GM12875 (cell line): ENCODE measurements around the gene PRDM11.

ENCODE experiments used
- H3K4me3 ChIP-seq: one replicate; pipeline ENCODE4 v1.5.1; 2011; ENCODE audit warnings: low read depth, low read length, control low read depth
- TF ChIP-seq, protein P1 (sequence below): IDR thresholded peaks from 2 replicates; pipeline ENCODE4 v1.5.1; 2011; ENCODE audit warnings: low read depth, mild to moderate bottlenecking, control low read depth, inconsistent platforms, low read length, moderate library complexity, borderline replicate concordance; ENCODE audit not compliant: insufficient read depth

PRDM11 gene

DNA sequence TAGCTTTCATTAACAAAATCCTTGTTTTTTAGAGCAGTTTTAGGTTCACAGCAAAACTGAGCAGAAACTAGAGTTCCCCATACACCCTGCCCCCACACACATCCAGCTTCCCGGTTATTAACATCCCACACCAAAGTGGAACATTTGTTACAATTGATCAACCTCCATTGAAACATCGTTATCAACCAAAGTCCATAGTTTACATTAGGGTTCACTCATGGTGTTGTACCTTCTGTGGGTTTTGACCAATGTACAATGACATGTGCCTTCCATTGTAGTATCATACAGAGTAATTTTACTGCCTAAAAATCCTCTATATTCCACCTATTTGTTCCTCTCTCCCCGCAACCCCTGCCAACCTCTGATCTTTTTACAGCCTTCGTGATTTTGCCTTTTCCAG, 28.5 kb downstream of the PRDM11 start:
- TF ChIP-seq, protein P1, sequence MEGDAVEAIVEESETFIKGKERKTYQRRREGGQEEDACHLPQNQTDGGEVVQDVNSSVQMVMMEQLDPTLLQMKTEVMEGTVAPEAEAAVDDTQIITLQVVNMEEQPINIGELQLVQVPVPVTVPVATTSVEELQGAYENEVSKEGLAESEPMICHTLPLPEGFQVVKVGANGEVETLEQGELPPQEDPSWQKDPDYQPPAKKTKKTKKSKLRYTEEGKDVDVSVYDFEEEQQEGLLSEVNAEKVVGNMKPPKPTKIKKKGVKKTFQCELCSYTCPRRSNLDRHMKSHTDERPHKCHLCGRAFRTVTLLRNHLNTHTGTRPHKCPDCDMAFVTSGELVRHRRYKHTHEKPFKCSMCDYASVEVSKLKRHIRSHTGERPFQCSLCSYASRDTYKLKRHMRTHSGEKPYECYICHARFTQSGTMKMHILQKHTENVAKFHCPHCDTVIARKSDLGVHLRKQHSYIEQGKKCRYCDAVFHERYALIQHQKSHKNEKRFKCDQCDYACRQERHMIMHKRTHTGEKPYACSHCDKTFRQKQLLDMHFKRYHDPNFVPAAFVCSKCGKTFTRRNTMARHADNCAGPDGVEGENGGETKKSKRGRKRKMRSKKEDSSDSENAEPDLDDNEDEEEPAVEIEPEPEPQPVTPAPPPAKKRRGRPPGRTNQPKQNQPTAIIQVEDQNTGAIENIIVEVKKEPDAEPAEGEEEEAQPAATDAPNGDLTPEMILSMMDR: no peak
- H3K4me3 ChIP-seq: no peak overlapping the region

- H3K4me3 ChIP-seq: no peak overlapping the region
- TF ChIP-seq, protein P1: no peak
Measured at GRCh38 chr11:45176996-45177395, 30.6 kb downstream of the PRDM11 start.

- TF ChIP-seq, protein P1: no peak
- no peak overlapping the region for H3K4me3 ChIP-seq
Measured at GRCh38 chr11:45178223-45178622, 31.8 kb downstream of the PRDM11 start.

DNA sequence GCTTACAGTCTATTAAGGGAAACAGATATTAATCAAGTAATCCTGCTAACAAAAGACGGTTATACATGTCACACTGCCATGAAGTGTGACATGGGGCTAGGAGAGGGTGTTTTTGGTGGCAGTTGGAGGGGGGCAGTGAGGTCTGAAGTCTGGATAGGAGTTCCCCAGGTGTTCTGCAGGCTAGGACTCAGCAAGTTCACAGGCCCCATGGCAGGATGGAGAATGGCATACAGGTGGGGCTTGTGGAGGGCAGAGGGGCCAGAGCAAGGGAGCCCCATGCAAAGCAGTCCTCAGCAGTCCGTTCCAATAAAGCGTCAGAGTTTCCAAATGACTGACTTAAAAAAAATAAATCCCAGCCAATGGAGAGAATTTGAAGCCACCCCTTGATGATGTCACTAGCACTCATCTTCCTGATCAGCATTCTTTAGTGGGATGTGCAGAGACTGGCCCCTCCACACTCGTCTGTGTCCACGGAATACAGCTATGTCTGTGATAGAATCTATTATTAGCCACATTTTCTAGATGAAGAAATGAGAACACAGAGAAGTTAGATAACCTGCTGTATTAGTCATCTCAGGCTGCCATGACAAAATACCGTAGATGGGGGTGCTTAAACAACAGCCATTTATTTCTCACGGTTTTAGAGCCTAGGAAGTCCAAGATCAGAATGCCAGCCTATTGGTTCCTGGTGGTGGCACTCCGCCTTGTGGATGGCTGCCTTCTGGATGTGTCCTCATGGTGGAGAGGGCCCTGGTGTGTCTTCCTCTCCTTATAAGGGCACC, 32.6 kb downstream of the PRDM11 start:
- H3K4me3 ChIP-seq: no peak overlapping the region
- TF ChIP-seq, protein P1: no peak

- TF ChIP-seq, protein P1: no peak
- no peak overlapping the region for H3K4me3 ChIP-seq
Measured at GRCh38 chr11:45179686-45180178, 33.3 kb downstream of the PRDM11 start.

GRCh38 chr11:45180179-45180847, 33.9 kb downstream of the PRDM11 start:
- TF ChIP-seq, protein P1: no peak
- H3K4me3 ChIP-seq: no peak overlapping the region

DNA sequence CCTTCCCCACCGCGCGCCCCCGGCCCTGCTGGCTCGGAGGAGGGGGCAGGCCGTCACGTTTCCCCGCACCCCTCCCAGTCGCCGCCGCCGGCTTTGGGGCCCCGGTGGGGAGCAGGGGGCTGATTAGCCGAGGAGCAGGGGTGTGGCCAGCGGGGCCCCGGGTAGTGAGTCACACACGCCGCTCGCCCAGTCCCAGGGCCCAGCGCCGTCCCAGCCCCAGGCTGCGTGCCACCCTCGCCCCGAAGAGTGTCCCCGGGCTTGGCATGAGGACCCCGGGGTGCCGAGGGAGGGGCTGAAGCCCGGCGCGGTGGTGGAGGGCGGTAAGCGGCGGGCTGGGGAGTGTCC, 34.4 kb downstream of the PRDM11 start:
- TF ChIP-seq, protein P1: no peak
- H3K4me3 ChIP-seq: no peak overlapping the region
